GM19099 (cell line): ENCODE results near the gene CHIC2.

Experiments
- POLR2A ChIP-seq: IDR thresholded peaks from 3 replicates; pipeline ENCODE4 v1.6.1; 2011; ENCODE audit warnings: low read depth; ENCODE audit not compliant: insufficient read length; ENCODE audit errors: extremely low read depth

The CHIC2 gene

GRCh38 chr4:54064317-54065111 is at the start of gene CHIC2:
Gene CHIC2 (minus strand): TSS chr4:54064605. CDS start chr4:54064300, 305 bp downstream.
- peak; percentile 93 for TF ChIP-seq POLR2A

- TF ChIP-seq POLR2A, result no peak
Observed at GRCh38 chr4:54110019-54110416, 45.6 kb upstream of the CHIC2 start.

GRCh38 chr4:54109241-54110018 is 45.0 kb upstream of the CHIC2 start:
- no peak for TF ChIP-seq POLR2A

- no peak for TF ChIP-seq POLR2A
Observed at GRCh38 chr4:54107951-54108748, 43.7 kb upstream of the CHIC2 start.

GRCh38 chr4:54104907-54105306 is 40.5 kb upstream of the CHIC2 start:
- TF ChIP-seq POLR2A, result no peak

- TF ChIP-seq POLR2A, result no peak
Observed at GRCh38 chr4:54103190-54103574, 38.8 kb upstream of the CHIC2 start.

- TF ChIP-seq POLR2A, result no peak
Observed at GRCh38 chr4:54102531-54103106, 38.2 kb upstream of the CHIC2 start.

- no peak for TF ChIP-seq POLR2A
Observed at GRCh38 chr4:54101190-54102041, 37.0 kb upstream of the CHIC2 start.

- TF ChIP-seq POLR2A, result no peak
Observed at GRCh38 chr4:54100595-54101189, 36.3 kb upstream of the CHIC2 start.

- no peak for TF ChIP-seq POLR2A
Observed at GRCh38 chr4:54099748-54100574, 35.6 kb upstream of the CHIC2 start, which contains the start of gene GSX2. Gene GSX2 (plus strand): TSS chr4:54100163. CDS start chr4:54100345, 182 bp downstream.

GRCh38 chr4:54099287-54099747 is 34.9 kb upstream of the CHIC2 start:
- no peak for TF ChIP-seq POLR2A

- no peak for TF ChIP-seq POLR2A
Observed at GRCh38 chr4:54098375-54098774, 34.0 kb upstream of the CHIC2 start.

GRCh38 chr4:54097152-54097551 is 32.7 kb upstream of the CHIC2 start:
- TF ChIP-seq POLR2A, result no peak

GRCh38 chr4:54096295-54096962 is 32.0 kb upstream of the CHIC2 start:
- TF ChIP-seq POLR2A, result no peak
